B cell (primary cell): Measurements from ENCODE around the gene THUMPD3. TPM values are rescaled to one million over a fixed set of nuclear protein-coding genes. Genes with fewer than 3 reads are reported as not detected.

Experiments used
- ATAC-seq: fragments of 200-7000 bp; cut with Tn5 transposase; one replicate; pipeline ENCODE4 v1.10.0; 2021; ENCODE audit warnings: low read depth, mild to moderate bottlenecking, moderate number of reproducible peaks, moderate library complexity
- CTCF ChIA-PET: fragments of 350-600 bp; sonication (Branson Sonifier 250); formaldehyde crosslinking; loops from one replicate; lab custom pipeline; 2021; ENCODE audit warnings: antibody characterized with exemption, inconsistent platforms; lab: Charles Lee
- POLR2A ChIA-PET: fragments of 350-600 bp; sonication (Branson Sonifier 250); formaldehyde crosslinking; loops from one replicate; lab custom pipeline; 2021; ENCODE audit warnings: antibody characterized with exemption; lab: Charles Lee
- DNase-seq: peaks from one replicate; pipeline ENCODE4 v3.0.0; 2013
- H2AFZ ChIP-seq: 2 replicates; pipeline ENCODE4 v1.6.1; 2012; ENCODE audit warnings: mild to moderate bottlenecking, low read depth, low read length; ENCODE audit not compliant: insufficient read depth, poor library complexity, severe bottlenecking
- H3K27ac ChIP-seq, 2 donors: 1 replicate in 1 of 2; 2 replicates in 1 of 2; pipeline ENCODE4 v1.5.1; 2012 to 2013; ENCODE audit warnings: low read length in 2 of 2, mild to moderate bottlenecking in 2 of 2, moderate library complexity in 1 of 2
- H3K27me3 ChIP-seq, 4 experiments: fragments of 200-600 bp in 1 of 4; sonication (generic) in 1 of 4; replicated peaks in 1 of 4; 1 replicate in 2 of 4; 2 replicates in 2 of 4; pipeline versions ENCODE4 v1.6.1 to v1.7.0; 2013 to 2016; ENCODE audit warnings: low read length in 3 of 4, mild to moderate bottlenecking in 2 of 4, mixed read lengths in 1 of 4, moderate library complexity in 1 of 4; ENCODE audit not compliant: insufficient read depth in 4 of 4, control insufficient read depth in 3 of 4; ENCODE audit errors: control extremely low read depth in 1 of 4
- H3K36me3 ChIP-seq, 2 experiments: replicated peaks in 1 of 2; 1 replicate in 1 of 2; 2 replicates in 1 of 2; pipeline versions ENCODE4 v1.6.1 to v1.7.1; 2013; ENCODE audit warnings: low read length in 1 of 2; ENCODE audit not compliant: insufficient read depth in 2 of 2, control insufficient read depth in 1 of 2; ENCODE audit errors: control extremely low read depth in 1 of 2, extremely low read depth in 1 of 2
- H3K4me1 ChIP-seq, 2 donors: fragments of 200-600 bp in 1 of 2; sonication (generic) in 1 of 2; 1 replicate in 1 of 2; 2 replicates in 1 of 2; pipeline versions ENCODE4 v1.5.1 to v1.6.1; 2013 to 2017; ENCODE audit warnings: low read length in 2 of 2; ENCODE audit not compliant: control insufficient read depth in 2 of 2, insufficient read depth in 2 of 2
- H3K4me2 ChIP-seq: replicated peaks from 2 replicates; pipeline ENCODE3; 2012; ENCODE audit warnings: mild to moderate bottlenecking, low read depth, low read length; ENCODE audit not compliant: poor library complexity, severe bottlenecking
- H3K4me3 ChIP-seq, 5 experiments: fragments of 200-600 bp in 1 of 5; sonication (generic) in 1 of 5; 1 replicate in 3 of 5; 2 replicates in 2 of 5; pipeline versions ENCODE4 v1.5.1 to v1.7.0; 2011 to 2016; ENCODE audit warnings: low read length in 4 of 5, mild to moderate bottlenecking in 4 of 5, low read depth in 2 of 5, control low read depth in 1 of 5, moderate library complexity in 1 of 5; ENCODE audit not compliant: insufficient read depth in 1 of 5; ENCODE audit errors: control extremely low read depth in 1 of 5, extremely low read depth in 1 of 5
- H3K79me2 ChIP-seq: fragments of 200-600 bp; sonication (generic); one replicate; pipeline ENCODE4 v1.6.0; 2016; ENCODE audit warnings: low read length; ENCODE audit not compliant: control insufficient read depth, insufficient read depth
- H3K9ac ChIP-seq: fragments of 200-600 bp; sonication (generic); 2 replicates; pipeline ENCODE4 v1.6.1; 2017; ENCODE audit warnings: mild to moderate bottlenecking, low read length, moderate library complexity
- H3K9me3 ChIP-seq, 3 donors: one replicate each; pipeline versions ENCODE4 v1.6.1 to v1.7.1; 2013; ENCODE audit warnings: low read length in 2 of 3; ENCODE audit not compliant: control insufficient read depth in 2 of 3, insufficient read depth in 1 of 3; ENCODE audit errors: control extremely low read depth in 1 of 3
- H4K20me1 ChIP-seq: 2 replicates; pipeline ENCODE4 v1.6.0; 2012; ENCODE audit warnings: mild to moderate bottlenecking, low read length; ENCODE audit not compliant: insufficient read depth, control insufficient read depth, poor library complexity, severe bottlenecking
- H3K27ac Mint-ChIP-seq: one replicate; pipeline ENCODE4 v1.8.0; 2021; ENCODE audit warnings: mixed read lengths
- H3K27me3 Mint-ChIP-seq: one replicate; pipeline ENCODE4 v1.8.0; 2021; ENCODE audit warnings: mixed read lengths
- H3K4me1 Mint-ChIP-seq: one replicate; pipeline ENCODE4 v1.8.0; 2021; ENCODE audit warnings: mixed read lengths
- H3K4me3 Mint-ChIP-seq: one replicate; pipeline ENCODE4 v1.8.0; 2021; ENCODE audit warnings: mixed read lengths
- H3K9me3 Mint-ChIP-seq: one replicate; pipeline ENCODE4 v1.8.0; 2022; ENCODE audit warnings: mixed read lengths; ENCODE audit not compliant: insufficient read depth
- EZH2 ChIP-seq: IDR thresholded peaks from 2 replicates; pipeline ENCODE4 v1.6.1; 2012; ENCODE audit warnings: borderline replicate concordance, low read depth, mild to moderate bottlenecking, moderate library complexity, low read length; ENCODE audit not compliant: insufficient read depth, poor library complexity, severe bottlenecking
- WGBS: methylation state at CpG from one replicate; pipeline ENCODE4 v1.1.5; 2013; ENCODE audit warnings: missing lambda C conversion rate; ENCODE audit not compliant: insufficient coverage; 5-methylcytosine and 5-hydroxymethylcytosine counted together
- intact Hi-C: fragments of 100-400 bp; cut with micrococcal nuclease; formaldehyde crosslinking; loops from one replicate; pipeline ENCODE4 v1.10.0; 2022
- polyA plus RNA-seq: library from polyadenylated mRNA; depleted of rRNA; stranded (reverse); fragments of >200 nt; gene quantifications from 2 replicates; pipeline ENCODE4 v1.2.3, GENCODE V29; 2012
- total RNA-seq, 2 donors: library from RNA; stranded (reverse); fragments of 120-200 nt in 1 of 2; gene quantifications; 1 replicate in 1 of 2; 2 replicates in 1 of 2; pipeline versions ENCODE4 v1.2.3 to v1.2.4, GENCODE V29; 2013 to 2022
- TF ChIP-seq, protein P1 (sequence below): fragments of 200-600 bp; IDR thresholded peaks from one replicate; pipeline ENCODE4 v1.8.0; 2022; ENCODE audit warnings: antibody characterized with exemption, mild to moderate bottlenecking

Gene THUMPD3
- total and polyA plus RNA-seq, 2 donors (not counting 1 experiment from before 2014, with no cell fraction given), result 10.1 to 32.1 TPM

DNA sequence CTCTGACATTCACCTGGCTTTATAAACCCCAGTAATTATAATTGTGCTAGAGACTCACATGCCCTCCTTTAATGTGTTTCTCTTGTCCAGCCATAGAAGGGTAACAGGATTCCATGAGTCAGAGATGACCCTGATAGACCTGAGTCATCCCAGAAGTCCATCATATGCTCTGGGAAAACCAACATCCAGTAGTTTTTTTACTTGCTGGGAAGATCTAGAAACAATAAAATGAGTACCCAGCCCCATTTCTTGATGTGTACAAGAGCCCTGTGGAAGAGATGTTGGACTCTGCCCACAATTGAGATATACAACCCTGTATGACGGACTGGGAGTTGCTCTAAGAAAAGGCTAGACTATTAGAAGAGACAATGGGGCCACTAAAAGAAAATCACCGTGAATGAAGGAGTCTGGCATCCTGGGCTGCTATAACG lies 22.4 kb upstream of the THUMPD3 start:
- TF ChIP-seq, protein P1, sequence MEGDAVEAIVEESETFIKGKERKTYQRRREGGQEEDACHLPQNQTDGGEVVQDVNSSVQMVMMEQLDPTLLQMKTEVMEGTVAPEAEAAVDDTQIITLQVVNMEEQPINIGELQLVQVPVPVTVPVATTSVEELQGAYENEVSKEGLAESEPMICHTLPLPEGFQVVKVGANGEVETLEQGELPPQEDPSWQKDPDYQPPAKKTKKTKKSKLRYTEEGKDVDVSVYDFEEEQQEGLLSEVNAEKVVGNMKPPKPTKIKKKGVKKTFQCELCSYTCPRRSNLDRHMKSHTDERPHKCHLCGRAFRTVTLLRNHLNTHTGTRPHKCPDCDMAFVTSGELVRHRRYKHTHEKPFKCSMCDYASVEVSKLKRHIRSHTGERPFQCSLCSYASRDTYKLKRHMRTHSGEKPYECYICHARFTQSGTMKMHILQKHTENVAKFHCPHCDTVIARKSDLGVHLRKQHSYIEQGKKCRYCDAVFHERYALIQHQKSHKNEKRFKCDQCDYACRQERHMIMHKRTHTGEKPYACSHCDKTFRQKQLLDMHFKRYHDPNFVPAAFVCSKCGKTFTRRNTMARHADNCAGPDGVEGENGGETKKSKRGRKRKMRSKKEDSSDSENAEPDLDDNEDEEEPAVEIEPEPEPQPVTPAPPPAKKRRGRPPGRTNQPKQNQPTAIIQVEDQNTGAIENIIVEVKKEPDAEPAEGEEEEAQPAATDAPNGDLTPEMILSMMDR, result no peak
- no peak for TF ChIP-seq EZH2
- Mint-ChIP-seq H3K4me3 (no peak overlapping the region), H3K4me1 (no peaks in the 10 kb centered on the region), H3K9me3 (no peaks in the 10 kb centered on the region), H3K27ac (no peak overlapping the region), H3K27me3 (peaks cover under 1% of the 10 kb centered on the region)
- Histone ChIP-seq H3K9ac (no peak overlapping the region), H4K20me1 (no peaks in the 10 kb centered on the region), H3K9me3 (peaks cover 0 to 2% (median 0%) of the 10 kb centered on the region in 3 donors), H3K4me2 (no peak overlapping the region), H2AFZ (no peak overlapping the region), H3K27me3 (no peaks in the 10 kb centered on the region), H3K4me3 (no peak overlapping the region), H3K36me3 (no peaks in the 10 kb centered on the region), H3K4me1 (no peaks in the 10 kb centered on the region), H3K79me2 (no peaks in the 10 kb centered on the region), H3K27ac (no peak overlapping the region)
- WGBS, result 86% methylated on average over 1 of the region's 3 CpGs
- intact Hi-C loops, result no loop called here
- DNase-seq, result no peak
- ATAC-seq, result no peak
- ChIA-PET POLR2A (no interaction called here), CTCF (interaction anchor here (0.9 kb wide), 1 partner anchor 13 kb away, joined by 3 read pairs; no protein-coding TSS in a partner anchor)

GRCh38 chr3:9342696-9343095 lies 20.2 kb upstream of the THUMPD3 start:
- Histone ChIP-seq H2AFZ (no peak overlapping the region), H3K9ac (no peak overlapping the region), H3K27ac (no peak overlapping the region), H3K79me2 (no peaks in the 10 kb centered on the region), H3K4me1 (no peaks in the 10 kb centered on the region), H3K4me3 (no peak overlapping the region), H3K4me2 (no peak overlapping the region), H3K9me3 (peaks cover 0 to 2% (median 0%) of the 10 kb centered on the region in 3 donors), H4K20me1 (no peaks in the 10 kb centered on the region), H3K36me3 (no peaks in the 10 kb centered on the region), H3K27me3 (no peaks in the 10 kb centered on the region)
- Mint-ChIP-seq H3K27me3 (no peaks in the 10 kb centered on the region), H3K4me1 (peaks cover 4% of the 10 kb centered on the region), H3K4me3 (no peak overlapping the region), H3K9me3 (no peaks in the 10 kb centered on the region), H3K27ac (no peak overlapping the region)
- no peak for DNase-seq
- POLR2A ChIA-PET, result no interaction called here
- TF ChIP-seq EZH2, result no peak
- TF ChIP-seq, protein P1, result no peak
- CTCF ChIA-PET, result interaction anchor here (1.3 kb wide), 1 partner anchor 11 kb away, joined by 3 read pairs; no protein-coding TSS in a partner anchor
- no peak for ATAC-seq
- WGBS, result 87% methylated on average over 4 of the region's 4 CpGs
- intact Hi-C loops, result no loop called here
